HG03521 (cell line): ENCODE data around the gene KRTAP10-10.
"Not testable (repeated sequence)": the region's sequence is repeated elsewhere in the genome, so short reads cannot be mapped to it uniquely, and the experiment has no call there.

Experiments
- ATAC-seq: cut with Tn5 transposase; IDR thresholded peaks from one replicate; pipeline ENCODE4 v1.9.1; 2021; ENCODE audit warnings: mild to moderate bottlenecking, moderate library complexity; ENCODE audit not compliant: unreplicated experiment

Gene KRTAP10-10

DNA sequence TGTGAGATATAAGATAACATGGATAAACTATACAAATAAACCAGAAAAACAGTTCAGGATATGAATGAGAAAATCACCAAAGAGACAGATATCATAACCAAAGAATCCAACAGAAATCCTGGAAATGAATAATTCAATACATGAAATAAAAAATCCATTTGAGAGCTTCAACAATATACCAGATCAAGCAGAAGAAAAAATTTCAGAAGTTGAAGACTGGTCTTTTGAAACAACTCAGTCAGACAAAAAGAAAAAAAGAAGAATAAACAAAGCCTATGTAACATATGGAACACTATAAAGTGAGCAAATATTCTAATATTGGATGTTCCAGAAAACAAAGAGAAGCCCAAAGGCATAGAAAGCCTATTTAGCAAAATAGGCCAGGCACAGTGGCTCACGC, 34.8 kb downstream of the KRTAP10-10 start:
- ATAC-seq = no peak

DNA sequence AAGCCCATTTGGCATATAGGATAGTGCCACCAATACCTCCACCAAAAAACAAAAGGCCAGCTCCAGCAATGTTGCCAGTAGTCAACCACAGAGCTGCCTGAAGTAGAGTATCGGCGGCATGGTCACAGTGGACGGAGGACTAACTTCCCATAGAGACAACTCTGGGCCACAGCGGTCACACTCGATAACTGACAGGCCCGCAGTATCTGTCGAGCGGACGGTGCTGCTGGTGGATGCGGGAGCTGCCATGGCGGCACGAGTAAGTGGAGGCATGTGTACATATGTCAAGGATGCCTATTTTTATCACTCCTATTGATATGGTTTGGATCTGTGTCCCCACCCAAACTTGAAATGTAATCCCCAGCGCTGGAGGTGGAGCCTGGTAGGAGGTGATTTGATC, 40.7 kb downstream of the KRTAP10-10 start:
- no peak for ATAC-seq

DNA sequence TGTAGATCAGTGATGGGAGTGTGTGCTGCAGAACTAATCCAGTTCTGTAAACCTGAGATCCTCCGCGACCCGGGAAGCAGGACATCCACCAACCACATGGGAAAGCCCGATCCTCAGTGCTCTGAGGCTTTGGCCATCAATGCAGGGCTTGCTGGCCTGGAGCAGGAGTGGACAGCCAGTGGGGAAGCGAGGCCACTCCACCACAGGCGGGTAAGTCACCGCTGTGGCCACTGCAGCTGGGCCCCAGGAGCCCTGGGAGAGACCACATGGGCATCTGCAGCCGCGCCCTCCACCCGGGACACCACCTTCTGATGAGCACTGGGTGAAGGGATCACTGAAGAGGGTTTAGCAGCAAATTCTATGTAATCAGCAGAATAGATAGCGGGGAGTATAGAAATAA, 44.0 kb downstream of the KRTAP10-10 start:
- no peak for ATAC-seq

DNA sequence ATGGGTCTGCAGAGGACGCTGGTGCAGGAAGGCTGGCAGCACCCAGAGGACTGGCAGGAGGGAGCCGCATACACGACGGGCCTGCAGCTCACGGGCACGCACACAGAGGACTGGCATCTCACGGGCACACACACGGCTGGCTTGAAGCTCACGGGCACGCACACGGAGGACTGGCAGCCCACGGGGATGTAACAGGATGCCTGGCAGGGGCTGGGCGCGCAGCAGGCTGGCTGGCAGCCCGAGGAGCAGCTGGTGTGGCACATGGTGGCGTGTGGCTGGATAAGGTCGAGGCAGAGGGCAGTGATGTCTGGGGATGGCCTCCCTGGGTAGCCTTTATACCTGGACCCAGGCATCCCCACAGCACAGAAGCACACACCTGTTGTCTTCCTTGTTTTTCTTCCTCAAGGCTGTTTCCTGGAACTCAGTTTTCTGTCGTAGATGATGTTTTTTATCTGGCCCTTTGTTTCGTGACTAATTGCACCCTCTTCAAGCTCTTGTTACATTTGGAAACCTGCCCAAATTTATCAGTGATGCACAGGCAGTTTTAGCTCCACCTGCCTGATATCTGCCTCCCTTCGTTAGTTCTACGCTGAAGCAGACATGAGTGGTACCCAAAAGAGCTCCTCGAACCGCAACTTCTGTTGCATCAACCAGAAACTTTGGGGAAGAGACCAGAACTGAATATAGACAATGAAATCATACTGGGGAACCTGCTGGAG, 44.9 kb downstream of the KRTAP10-10 start, which contains the start of gene KRTAP12-1:
KRTAP12-1 (minus strand) TSS at position 303 of the 719 bp plus-strand sequence; CDS start at position 263, 40 bp downstream.
- ATAC-seq = no peak

DNA sequence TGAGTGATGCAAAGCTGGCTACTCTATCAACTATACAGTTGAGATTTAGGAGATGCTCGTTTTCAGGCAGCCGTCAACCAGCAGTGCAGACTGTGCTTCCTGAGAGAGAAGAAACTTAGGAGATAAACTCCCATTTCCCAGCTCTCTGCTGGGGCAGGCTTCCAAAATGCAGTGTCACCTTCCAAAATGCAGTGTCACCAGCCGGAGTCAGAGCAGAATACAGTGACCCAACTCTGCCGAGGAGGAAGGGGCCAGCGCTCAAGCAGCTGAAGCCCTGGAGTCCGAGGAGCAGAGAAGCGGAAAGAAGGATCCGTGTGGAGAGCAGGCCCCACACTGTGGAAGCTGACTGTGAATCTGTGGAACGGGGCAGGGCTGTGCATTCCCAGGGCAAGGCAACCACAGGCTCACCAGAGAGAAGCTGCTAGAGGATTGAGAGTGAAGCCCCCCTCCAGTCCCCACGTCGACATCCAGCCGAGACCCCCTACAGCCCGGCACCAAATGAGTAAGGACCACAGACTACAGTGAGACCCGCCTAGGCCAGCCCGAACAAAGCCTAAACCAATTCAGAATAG, 45.5 kb downstream of the KRTAP10-10 start:
- ATAC-seq = no peak

DNA sequence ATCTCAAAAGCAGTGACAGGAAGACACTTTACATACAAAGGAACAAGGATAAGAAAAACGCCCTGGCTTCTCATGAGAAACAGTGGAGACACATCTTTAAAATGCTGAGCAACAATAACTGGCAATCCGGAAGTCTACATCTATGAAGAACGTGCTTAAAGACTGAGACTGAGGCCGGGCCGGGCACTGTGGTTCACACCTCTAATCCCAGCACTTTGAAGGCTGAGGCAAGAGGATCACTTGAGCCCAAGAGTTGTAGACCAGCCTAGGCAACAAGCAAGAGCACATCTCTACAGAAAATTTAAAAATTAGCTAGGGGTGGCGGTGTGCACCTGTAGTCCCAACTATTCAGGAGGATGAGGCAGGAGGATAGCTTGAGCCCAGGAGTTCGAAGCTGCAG, 46.9 kb downstream of the KRTAP10-10 start:
- ATAC-seq = no peak

DNA sequence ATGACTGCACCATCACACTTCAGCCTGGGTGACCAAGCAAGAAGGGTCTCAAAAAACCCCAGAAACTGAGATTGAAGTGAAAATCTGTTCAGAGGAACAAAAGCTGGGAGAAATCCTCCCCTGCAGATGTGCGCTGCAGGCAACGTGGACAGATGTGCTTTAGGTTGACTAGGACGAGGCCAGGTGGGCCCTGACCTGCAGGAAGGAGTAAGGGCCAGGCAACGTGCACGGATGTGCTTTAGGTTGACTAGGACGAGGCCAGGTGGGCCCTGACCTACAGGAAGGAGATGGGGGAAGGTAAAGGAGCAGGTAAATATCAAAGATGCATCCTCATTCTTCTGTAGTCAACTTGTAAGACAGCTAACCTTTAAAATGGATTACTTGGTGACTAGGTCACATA, 47.3 kb downstream of the KRTAP10-10 start:
- no peak for ATAC-seq

DNA sequence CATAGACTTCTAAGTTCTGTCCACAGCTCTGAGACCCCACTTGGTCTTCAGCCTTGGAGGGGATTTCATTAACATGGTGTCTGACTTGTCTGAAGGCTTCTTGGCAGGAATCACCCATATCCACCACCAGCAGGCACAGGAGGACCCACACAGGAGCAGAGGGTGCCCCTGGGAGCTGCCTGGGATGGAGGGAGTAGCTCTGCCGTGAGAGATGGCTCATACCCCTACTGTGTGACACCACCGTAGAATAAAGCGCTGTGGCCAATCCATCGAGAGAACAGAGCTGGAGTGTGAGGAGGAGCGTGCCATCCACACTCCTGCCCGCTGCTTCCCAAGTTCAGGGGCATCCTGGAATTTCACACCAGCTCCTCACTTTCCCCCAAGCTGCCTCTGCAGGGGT, 47.9 kb downstream of the KRTAP10-10 start:
- not testable (repeated sequence) for ATAC-seq

DNA sequence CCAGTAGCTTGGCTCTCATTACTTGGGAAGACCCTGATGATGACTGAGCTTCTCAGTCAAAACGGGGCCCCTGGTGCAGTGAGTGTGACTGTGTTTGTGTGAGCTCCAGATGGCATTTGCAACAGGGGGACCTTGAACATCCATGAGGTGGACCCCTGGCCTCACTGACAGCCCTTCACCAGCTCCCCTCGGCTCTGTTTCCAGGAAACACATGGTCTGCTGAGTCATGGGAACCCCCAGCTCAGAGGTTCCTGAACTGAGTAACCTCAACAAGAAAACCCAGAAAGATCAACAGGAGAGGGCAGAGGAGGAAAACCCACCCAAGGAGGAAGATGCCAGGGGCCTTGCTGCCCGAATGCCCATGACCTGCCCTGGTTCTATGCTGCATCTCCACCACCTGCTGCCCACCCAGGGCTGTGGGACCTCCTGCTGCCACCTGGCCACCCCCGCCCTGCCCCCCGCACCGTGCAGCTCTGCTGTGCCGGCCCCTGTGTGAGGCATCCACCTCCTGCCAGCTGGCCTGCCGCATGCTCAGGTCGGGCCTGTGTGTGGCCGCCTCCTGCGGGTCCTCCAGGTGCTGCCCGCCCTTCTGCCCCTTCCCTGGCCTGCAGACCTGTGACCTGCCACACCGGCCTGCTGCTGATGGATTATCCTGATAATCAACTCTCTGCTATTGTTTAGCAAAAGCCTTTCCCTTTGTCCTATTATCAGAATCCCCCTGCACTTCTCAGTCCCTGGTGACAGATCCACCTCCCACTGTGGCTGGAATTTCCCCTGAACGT, 49.0 kb downstream of the KRTAP10-10 start:
- no peak for ATAC-seq

DNA sequence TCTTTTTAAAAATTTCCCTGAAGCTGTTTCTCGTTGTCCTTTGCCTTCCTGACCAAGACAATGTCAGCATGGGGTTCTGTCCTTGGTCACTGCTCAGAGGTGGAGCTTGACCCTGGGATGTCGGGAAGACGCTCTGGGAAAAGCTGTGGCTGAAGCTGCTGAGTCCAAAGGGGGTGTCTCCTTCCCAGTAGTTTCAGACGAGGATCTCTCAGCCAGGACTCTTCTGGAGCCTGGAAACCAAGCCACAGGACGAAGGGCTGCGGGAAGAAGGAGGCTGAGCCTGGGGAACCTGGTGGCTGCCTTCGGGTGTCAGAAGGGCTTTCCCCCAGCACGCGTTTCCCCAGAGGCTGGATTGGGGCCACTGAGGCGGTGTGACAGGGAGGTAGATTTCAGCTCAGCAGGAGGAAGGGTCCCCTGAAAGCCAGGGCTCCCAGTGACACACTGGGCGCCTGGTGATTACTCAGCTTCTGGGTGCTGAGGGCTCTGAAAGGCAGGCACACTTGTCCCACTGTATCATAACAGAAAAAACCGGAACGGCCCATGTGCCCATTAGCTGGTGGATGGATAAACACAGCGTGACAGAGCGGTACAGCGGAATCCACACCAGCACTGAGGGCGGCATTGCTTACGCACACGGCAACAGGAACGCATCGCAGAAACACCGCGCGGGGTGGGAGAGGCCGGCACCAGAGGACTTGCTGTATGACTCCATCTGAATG, 49.8 kb downstream of the KRTAP10-10 start:
- no peak for ATAC-seq

DNA sequence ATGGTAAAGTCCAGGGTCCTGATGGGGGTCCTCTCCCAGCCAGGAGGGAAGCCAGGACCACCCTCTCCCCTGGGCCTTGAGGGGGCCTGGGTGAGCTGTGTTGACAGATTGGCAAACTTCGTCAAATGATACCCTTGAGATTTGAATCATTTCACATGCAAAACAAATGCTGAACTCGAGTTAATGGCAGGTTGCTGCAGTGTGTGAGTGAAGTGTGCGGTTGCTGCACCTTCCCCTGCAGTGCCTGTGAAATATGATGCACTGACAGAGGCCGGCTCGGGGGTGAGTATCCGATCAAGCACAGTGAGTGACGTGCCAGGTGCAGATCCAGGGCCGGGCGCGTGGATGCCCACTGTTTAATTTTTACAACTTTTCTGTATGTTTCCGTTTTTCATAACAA, 50.5 kb downstream of the KRTAP10-10 start:
- no peak for ATAC-seq
